ENCODE data around the gene TUBD1. TPM values are rescaled to one million over a fixed set of nuclear protein-coding genes. Genes with fewer than 3 reads are reported as not detected.
A peak's percentile ranks its signal among the peaks of the same experiment; 100 is the strongest.
"Not testable (repeated sequence)": the region's sequence is repeated elsewhere in the genome, so short reads cannot be mapped to it uniquely, and the experiment has no call there.

The TUBD1 gene
- total and polyA plus RNA-seq, 2 donors from 2014 or later = 6.8 to 11.9 TPM

- Histone ChIP-seq H3K36me3 (ENCODE audit: control insufficient read depth in 2 of 3, insufficient read depth in 3 of 3, low read length in 3 of 3) (no peaks in the 10 kb centered on the region), H3K4me1 (ENCODE audit: control insufficient read depth in 2 of 3, insufficient read depth in 2 of 3, low read depth in 1 of 3, low read length in 3 of 3) (peaks cover 3 to 17% (median 4%) of the 10 kb centered on the region in 3 donors), H3K27ac (ENCODE audit: low read depth in 2 of 2, low read length in 2 of 2) (peak overlapping the region; percentile 69 to 75), H3K9me3 (ENCODE audit: control insufficient read depth in 2 of 3, insufficient read depth in 1 of 3, low read length in 3 of 3) (no peaks in the 10 kb centered on the region), H3K27me3 (ENCODE audit: control insufficient read depth, insufficient read depth, low read length) (no peaks in the 10 kb centered on the region), H3K9ac (ENCODE audit: low read length in 3 of 3) (peak overlapping the region in 2 of 3 donors; percentile 2 to 20), H3K4me3 (ENCODE audit: low read length in 3 of 3) (peak overlapping the region in 2 of 3 donors; percentile 18 to 19)
- no peak for TF ChIP-seq CTCF (IDR thresholded peaks at IDR 0.05; ENCODE audit: borderline replicate concordance, extremely low read depth, insufficient read depth)
- peak in 2 of 5 donors; percentile 59 to 89 for DNase-seq
- intact Hi-C loops (cut with DNase I) = no loop called here
- FAIRE-seq = peak; percentile 90
Observed at GRCh38 chr17:59829217-59830006, 63.3 kb downstream of the TUBD1 start.

GRCh38 chr17:59828819-59829216 lies 63.9 kb downstream of the TUBD1 start:
- H3K9ac ChIP-seq (ENCODE audit: low read length in 3 of 3) = peak overlapping the region in 1 of 3 donors; percentile 2
- FAIRE-seq; H3K36me3 ChIP-seq (ENCODE audit: control insufficient read depth in 2 of 3, insufficient read depth in 3 of 3, low read length in 3 of 3); intact Hi-C loops (cut with DNase I); H3K27me3 ChIP-seq (ENCODE audit: control insufficient read depth, insufficient read depth, low read length); H3K9me3 ChIP-seq (ENCODE audit: control insufficient read depth in 2 of 3, insufficient read depth in 1 of 3, low read length in 3 of 3): not testable (repeated sequence)
- DNase-seq = peak in 1 of 5 donors; percentile 41
- H3K27ac ChIP-seq (ENCODE audit: low read depth in 2 of 2, low read length in 2 of 2) = peak overlapping the region; percentile 69 to 73
- peak overlapping the region in 1 of 3 donors; percentile 19 for H3K4me3 ChIP-seq (ENCODE audit: low read length in 3 of 3)
- peaks cover 3 to 17% (median 4%) of the 10 kb centered on the region in 3 donors for H3K4me1 ChIP-seq (ENCODE audit: control insufficient read depth in 2 of 3, insufficient read depth in 2 of 3, low read depth in 1 of 3, low read length in 3 of 3)

- intact Hi-C loops (cut with DNase I) = no loop called here
- Histone ChIP-seq H3K27ac (ENCODE audit: low read depth in 2 of 2, low read length in 2 of 2) (peak overlapping the region; percentile 69 to 73), H3K9me3 (ENCODE audit: control insufficient read depth in 2 of 3, insufficient read depth in 1 of 3, low read length in 3 of 3) (no peaks in the 10 kb centered on the region), H3K4me1 (ENCODE audit: control insufficient read depth in 2 of 3, insufficient read depth in 2 of 3, low read depth in 1 of 3, low read length in 3 of 3) (peaks cover 3 to 17% (median 4%) of the 10 kb centered on the region in 3 donors), H3K9ac (ENCODE audit: low read length in 3 of 3) (no peak overlapping the region), H3K27me3 (ENCODE audit: control insufficient read depth, insufficient read depth, low read length) (no peaks in the 10 kb centered on the region), H3K4me3 (ENCODE audit: low read length in 3 of 3) (no peak overlapping the region), H3K36me3 (ENCODE audit: control insufficient read depth in 2 of 3, insufficient read depth in 3 of 3, low read length in 3 of 3) (no peaks in the 10 kb centered on the region)
- FAIRE-seq = no peak
- TF ChIP-seq CTCF (IDR thresholded peaks at IDR 0.05; ENCODE audit: borderline replicate concordance, extremely low read depth, insufficient read depth) = no peak
- no peak for DNase-seq
Observed at GRCh38 chr17:59828478-59828760, 64.3 kb downstream of the TUBD1 start.

GRCh38 chr17:59827721-59828477 lies 64.8 kb downstream of the TUBD1 start:
- TF ChIP-seq CTCF (IDR thresholded peaks at IDR 0.05; ENCODE audit: borderline replicate concordance, extremely low read depth, insufficient read depth) = no peak
- Histone ChIP-seq H3K9ac (ENCODE audit: low read length in 3 of 3) (no peak overlapping the region), H3K4me1 (ENCODE audit: control insufficient read depth in 2 of 3, insufficient read depth in 2 of 3, low read depth in 1 of 3, low read length in 3 of 3) (peaks cover 3 to 17% (median 4%) of the 10 kb centered on the region in 3 donors), H3K9me3 (ENCODE audit: control insufficient read depth in 2 of 3, insufficient read depth in 1 of 3, low read length in 3 of 3) (no peaks in the 10 kb centered on the region), H3K4me3 (ENCODE audit: low read length in 3 of 3) (no peak overlapping the region), H3K27me3 (ENCODE audit: control insufficient read depth, insufficient read depth, low read length) (no peaks in the 10 kb centered on the region), H3K27ac (ENCODE audit: low read depth in 2 of 2, low read length in 2 of 2) (peak overlapping the region; percentile 69 to 73), H3K36me3 (ENCODE audit: control insufficient read depth in 2 of 3, insufficient read depth in 3 of 3, low read length in 3 of 3) (no peaks in the 10 kb centered on the region)
- peak in 1 of 5 donors; percentile 5 for DNase-seq
- no peak for FAIRE-seq
- intact Hi-C loops (cut with DNase I) = no loop called here

Measured in kidney (tissue), 14 donors.